Retinal pigment epithelial cell (primary cell): ENCODE results near the gene TOM1.

Source experiments
- DNase-seq: peaks from one replicate; pipeline ENCODE4 v3.0.0-alpha.2; 2010; ENCODE audit warnings: low read depth
- H3K4me3 ChIP-seq: 2 replicates; pipeline ENCODE4 v1.5.1; 2011; ENCODE audit warnings: mild to moderate bottlenecking, low read length, control low read depth, moderate library complexity
- TF ChIP-seq, protein P1 (sequence below): conservative IDR thresholded peaks from 2 replicates; pipeline ENCODE4 v1.5.1; 2011; ENCODE audit warnings: low read depth, low read length, control low read depth, inconsistent platforms

Gene TOM1

DNA sequence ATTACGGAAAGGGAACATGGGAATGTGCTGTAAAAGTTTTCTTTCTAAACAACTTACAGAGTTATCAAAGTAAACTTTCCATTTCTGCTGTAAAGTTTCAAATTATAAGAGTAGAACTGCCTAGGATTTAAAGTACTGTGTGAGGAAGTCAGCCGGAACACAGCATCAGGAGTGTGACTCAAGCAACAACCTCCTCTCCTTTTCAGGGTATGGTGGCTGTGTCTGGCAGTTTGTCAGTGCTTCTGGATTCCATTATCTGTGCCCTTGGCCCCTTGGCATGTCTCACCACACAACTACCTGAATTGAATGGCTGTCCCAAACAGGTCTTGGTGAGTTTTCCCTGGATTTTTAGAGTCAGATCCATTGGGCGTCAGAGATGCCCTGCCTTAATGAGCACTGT, 6.9 kb upstream of the TOM1 start:
- H3K4me3 ChIP-seq: no peak overlapping the region
- TF ChIP-seq, protein P1, sequence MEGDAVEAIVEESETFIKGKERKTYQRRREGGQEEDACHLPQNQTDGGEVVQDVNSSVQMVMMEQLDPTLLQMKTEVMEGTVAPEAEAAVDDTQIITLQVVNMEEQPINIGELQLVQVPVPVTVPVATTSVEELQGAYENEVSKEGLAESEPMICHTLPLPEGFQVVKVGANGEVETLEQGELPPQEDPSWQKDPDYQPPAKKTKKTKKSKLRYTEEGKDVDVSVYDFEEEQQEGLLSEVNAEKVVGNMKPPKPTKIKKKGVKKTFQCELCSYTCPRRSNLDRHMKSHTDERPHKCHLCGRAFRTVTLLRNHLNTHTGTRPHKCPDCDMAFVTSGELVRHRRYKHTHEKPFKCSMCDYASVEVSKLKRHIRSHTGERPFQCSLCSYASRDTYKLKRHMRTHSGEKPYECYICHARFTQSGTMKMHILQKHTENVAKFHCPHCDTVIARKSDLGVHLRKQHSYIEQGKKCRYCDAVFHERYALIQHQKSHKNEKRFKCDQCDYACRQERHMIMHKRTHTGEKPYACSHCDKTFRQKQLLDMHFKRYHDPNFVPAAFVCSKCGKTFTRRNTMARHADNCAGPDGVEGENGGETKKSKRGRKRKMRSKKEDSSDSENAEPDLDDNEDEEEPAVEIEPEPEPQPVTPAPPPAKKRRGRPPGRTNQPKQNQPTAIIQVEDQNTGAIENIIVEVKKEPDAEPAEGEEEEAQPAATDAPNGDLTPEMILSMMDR: no peak
- no peak for DNase-seq

DNA sequence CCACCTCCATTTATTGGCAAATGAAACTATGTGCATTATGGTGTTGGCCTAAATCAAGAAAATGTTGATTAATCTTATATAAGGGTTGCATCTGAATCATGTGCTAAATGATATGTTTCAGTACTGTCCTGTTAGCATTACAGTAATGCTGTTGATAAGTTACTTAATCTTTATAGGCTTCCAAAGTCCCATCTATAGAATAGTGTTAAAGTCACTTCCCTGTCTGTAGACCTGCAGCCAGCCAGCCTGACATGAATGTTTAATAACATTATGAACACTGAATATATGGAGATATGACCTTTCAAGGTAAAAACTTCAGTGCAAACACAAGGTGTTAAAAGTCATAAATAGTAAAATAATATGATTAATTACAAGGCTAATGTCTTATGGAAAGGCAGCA, 3.6 kb upstream of the TOM1 start:
- TF ChIP-seq, protein P1: no peak
- no peak for DNase-seq

DNA sequence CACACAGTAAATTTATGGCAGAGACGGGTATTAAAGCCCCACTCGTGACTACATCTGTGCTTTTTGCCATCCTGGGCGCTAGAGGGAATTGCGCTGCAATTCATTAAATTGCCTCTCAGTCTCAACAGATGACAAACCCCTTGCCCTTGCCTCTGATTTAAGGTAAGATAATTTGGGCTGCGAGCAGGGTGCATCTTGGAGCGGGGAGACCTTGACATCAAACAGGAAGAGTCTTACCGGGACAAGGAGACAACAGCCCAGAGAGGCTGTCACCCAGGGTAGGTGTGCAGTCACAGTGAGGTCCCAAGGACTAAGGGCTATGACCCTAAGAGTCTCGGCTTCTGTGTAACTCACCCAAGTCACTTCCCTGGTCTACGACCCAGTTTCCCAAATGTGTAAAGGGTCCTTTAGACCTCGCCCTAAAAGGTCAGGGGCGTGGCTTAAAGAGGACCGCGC, 449 bp upstream of the TOM1 start:
- DNase-seq: no peak
- TF ChIP-seq, protein P1: peak; percentile 23
- H3K4me3 ChIP-seq: peak overlapping the region; percentile 83

More for the DNA sequence above, 3.6 kb upstream of the TOM1 start:
- no peak overlapping the region for H3K4me3 ChIP-seq

DNA sequence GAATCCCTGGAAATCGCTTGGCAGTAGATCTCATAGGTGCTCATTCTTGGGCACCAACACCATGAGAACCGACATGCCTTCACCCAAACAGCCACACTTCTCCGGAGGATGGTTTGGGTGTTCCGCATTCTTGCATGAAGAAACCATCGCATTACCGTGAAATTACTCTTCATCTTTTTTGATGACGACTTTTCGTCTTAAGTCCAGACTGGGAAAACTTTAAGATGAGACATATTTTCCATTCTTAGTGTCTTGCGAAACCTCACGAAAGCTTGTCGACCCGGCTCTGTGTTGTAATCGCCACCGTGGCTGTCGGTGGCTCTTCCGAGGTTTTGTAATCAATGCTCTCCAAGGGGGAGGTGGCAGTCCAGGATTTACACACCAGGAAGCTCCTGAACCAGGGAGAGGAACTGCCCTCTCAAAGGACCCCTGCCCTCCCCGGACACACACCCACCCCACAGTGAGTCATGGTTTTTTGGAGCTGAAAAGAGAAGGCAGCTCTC, 1.7 kb downstream of the TOM1 start:
- H3K4me3 ChIP-seq: no peak overlapping the region
- no peak for DNase-seq
- TF ChIP-seq, protein P1: no peak

DNA sequence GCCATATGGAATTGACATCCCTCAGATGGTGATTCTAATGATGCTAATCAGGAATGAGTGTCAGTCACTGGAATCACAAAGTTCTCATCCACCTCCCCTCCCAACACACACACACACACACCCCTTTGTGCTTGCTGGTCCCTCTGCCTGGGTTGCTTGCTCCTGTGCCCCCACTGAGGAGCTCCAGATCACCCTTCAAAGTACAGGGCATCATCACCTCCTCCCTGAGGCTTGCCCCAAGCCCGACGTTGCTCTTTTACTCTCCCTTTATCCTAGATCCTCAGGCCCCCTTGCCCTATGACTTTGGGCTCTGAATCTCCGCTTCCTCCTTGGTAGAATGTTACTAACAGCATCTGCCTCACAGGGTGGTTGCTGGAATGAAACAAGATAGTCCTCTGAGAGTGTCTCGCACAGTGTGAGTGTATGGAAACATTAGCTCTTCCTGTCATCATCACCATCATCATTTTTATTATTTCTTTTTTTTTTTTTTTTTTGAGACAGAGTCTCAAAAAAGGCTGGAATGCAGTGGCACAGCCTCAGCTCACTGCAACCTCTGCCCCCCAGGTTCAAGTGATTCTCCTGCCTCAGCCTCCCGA, 3.4 kb downstream of the TOM1 start:
- no peak for DNase-seq
- TF ChIP-seq, protein P1: no peak
- H3K4me3 ChIP-seq: no peak overlapping the region

DNA sequence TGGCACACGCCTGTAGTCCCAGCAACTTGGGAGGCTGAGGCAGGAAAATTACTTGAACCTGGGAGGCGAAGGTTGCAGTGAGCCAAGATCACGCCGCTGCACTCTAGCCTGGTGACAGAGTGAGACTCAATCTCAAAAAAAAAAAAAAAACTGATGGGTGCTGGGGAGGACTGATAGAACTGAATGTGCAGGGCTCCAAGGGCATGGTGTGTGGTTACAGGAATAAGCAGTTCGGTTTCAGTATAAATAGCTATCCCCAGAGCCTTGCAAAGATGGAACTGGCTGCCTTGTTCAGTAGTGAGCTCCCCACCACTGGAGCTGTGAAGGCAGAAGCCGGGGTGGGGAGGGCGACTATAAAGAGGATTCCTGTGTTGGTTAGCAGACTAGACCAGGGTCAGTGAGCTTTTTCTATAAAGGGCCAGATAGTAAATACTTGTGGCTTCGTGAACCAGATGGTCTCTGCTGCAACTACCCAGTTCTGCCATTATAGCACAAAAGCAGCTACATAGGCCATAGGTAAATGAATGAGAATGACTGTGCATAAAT, 5.9 kb downstream of the TOM1 start:
- no peak for DNase-seq
- TF ChIP-seq, protein P1: no peak
- H3K4me3 ChIP-seq: no peak overlapping the region
